SK-N-MC (cell line): Measurements from ENCODE around the gene HERC2.
"Not testable (repeated sequence)": the region's sequence is repeated elsewhere in the genome, so short reads cannot be mapped to it uniquely, and the experiment has no call there.

Experiments
- DNase-seq: peaks from one replicate; pipeline ENCODE4 v3.0.0-alpha.2; 2011; ENCODE audit warnings: low read depth, low spot score
- H3K27ac ChIP-seq: fragments of 200-600 bp; sonication (generic); 2 replicates; pipeline ENCODE4 v1.5.1; 2016; ENCODE audit warnings: mixed run types
- H3K36me3 ChIP-seq: fragments of 200-600 bp; sonication (generic); 2 replicates; pipeline ENCODE4 v1.6.1; 2017; ENCODE audit warnings: antibody characterized with exemption, low read length, mixed read lengths; ENCODE audit not compliant: insufficient read depth
- H3K4me3 ChIP-seq: fragments of 200-600 bp; sonication (generic); 2 replicates; pipeline ENCODE4 v1.5.1; 2016
- H3K9ac ChIP-seq: fragments of 200-600 bp; sonication (generic); 2 replicates; pipeline ENCODE4 v1.8.0; 2017; ENCODE audit warnings: mixed run types, mixed read lengths; ENCODE audit not compliant: insufficient read length
- H3K9me3 ChIP-seq: fragments of 200-600 bp; sonication (generic); 2 replicates; pipeline ENCODE4 v1.6.1; 2017; ENCODE audit warnings: low read depth, mild to moderate bottlenecking, antibody characterized with exemption, low read length, moderate library complexity, mixed read lengths
- EZH2 ChIP-seq: fragments of 200-600 bp; sonication (generic); IDR thresholded peaks from one replicate; pipeline ENCODE4 v1.6.1; 2017; ENCODE audit warnings: antibody characterized with exemption
- FOXP2 ChIP-seq: optimal IDR thresholded peaks from 2 replicates; pipeline ENCODE3; 2011; ENCODE audit warnings: mild to moderate bottlenecking, moderate library complexity; ENCODE audit not compliant: insufficient read depth; ENCODE audit errors: extremely low read length, control extremely low read depth
- POLR2AphosphoS5 ChIP-seq: IDR thresholded peaks from 2 replicates; pipeline ENCODE4 v1.6.1; 2012; ENCODE audit warnings: mild to moderate bottlenecking, low read depth, low read length, borderline replicate concordance

The HERC2 gene

GRCh38 chr15:28260317-28260716 is 61.7 kb downstream of the HERC2 start:
- no peak for TF ChIP-seq POLR2AphosphoS5
- TF ChIP-seq FOXP2, result no peak
- no peak for TF ChIP-seq EZH2
- H3K36me3 ChIP-seq, result peaks cover 30% of the 10 kb centered on the region
- no peak overlapping the region for H3K4me3 ChIP-seq
- no peak for DNase-seq
- no peak overlapping the region for H3K9ac ChIP-seq
- H3K9me3 ChIP-seq, result no peaks in the 10 kb centered on the region
- H3K27ac ChIP-seq, result no peak overlapping the region

- H3K27ac ChIP-seq, result no peak overlapping the region
- H3K36me3 ChIP-seq, result peaks cover 48% of the 10 kb centered on the region
- no peak overlapping the region for H3K9ac ChIP-seq
- no peak for DNase-seq
- no peaks in the 10 kb centered on the region for H3K9me3 ChIP-seq
- TF ChIP-seq EZH2, result no peak
- TF ChIP-seq POLR2AphosphoS5, result no peak
- TF ChIP-seq FOXP2, result no peak
- H3K4me3 ChIP-seq, result no peak overlapping the region
Observed at GRCh38 chr15:28255965-28256364, 66.0 kb downstream of the HERC2 start.

GRCh38 chr15:28252831-28253230 is 69.1 kb downstream of the HERC2 start:
- DNase-seq, result no peak
- no peak overlapping the region for H3K27ac ChIP-seq
- TF ChIP-seq POLR2AphosphoS5 (no peak), FOXP2 (no peak), EZH2 (no peak)
- peaks cover 60% of the 10 kb centered on the region for H3K36me3 ChIP-seq
- H3K9ac ChIP-seq, result no peak overlapping the region
- H3K9me3 ChIP-seq, result no peaks in the 10 kb centered on the region
- no peak overlapping the region for H3K4me3 ChIP-seq

- no peak overlapping the region for H3K27ac ChIP-seq
- no peak for DNase-seq
- no peak for TF ChIP-seq EZH2
- no peak for TF ChIP-seq POLR2AphosphoS5
- TF ChIP-seq FOXP2, result no peak
- H3K4me3 ChIP-seq, result no peak overlapping the region
- peaks cover 73% of the 10 kb centered on the region for H3K36me3 ChIP-seq
- H3K9ac ChIP-seq, result no peak overlapping the region
- H3K9me3 ChIP-seq, result no peaks in the 10 kb centered on the region
Observed at GRCh38 chr15:28246605-28247004, 75.4 kb downstream of the HERC2 start.

- DNase-seq, result no peak
- peaks cover 70% of the 10 kb centered on the region for H3K36me3 ChIP-seq
- H3K9ac ChIP-seq, result no peak overlapping the region
- TF ChIP-seq FOXP2 (no peak), EZH2 (no peak), POLR2AphosphoS5 (no peak)
- H3K4me3 ChIP-seq, result no peak overlapping the region
- no peaks in the 10 kb centered on the region for H3K9me3 ChIP-seq
- H3K27ac ChIP-seq, result no peak overlapping the region
Observed at GRCh38 chr15:28243901-28244300, 78.1 kb downstream of the HERC2 start.

GRCh38 chr15:28243399-28243798 is 78.6 kb downstream of the HERC2 start:
- no peak for TF ChIP-seq FOXP2
- no peak for TF ChIP-seq POLR2AphosphoS5
- TF ChIP-seq EZH2, result no peak
- Histone ChIP-seq H3K9ac (no peak overlapping the region), H3K9me3 (no peaks in the 10 kb centered on the region), H3K27ac (no peak overlapping the region), H3K36me3 (peaks cover 65% of the 10 kb centered on the region), H3K4me3 (no peak overlapping the region)
- no peak for DNase-seq

GRCh38 chr15:28238296-28238695 is 83.7 kb downstream of the HERC2 start:
- H3K9ac ChIP-seq, H3K4me3 ChIP-seq, H3K9me3 ChIP-seq, DNase-seq, H3K27ac ChIP-seq: not testable (repeated sequence)
- peaks cover 28% of the 10 kb centered on the region for H3K36me3 ChIP-seq

- not testable (repeated sequence) for DNase-seq, H3K4me3 ChIP-seq, H3K27ac ChIP-seq, H3K9ac ChIP-seq, H3K9me3 ChIP-seq
- peaks cover 20% of the 10 kb centered on the region; the same call in 1 of the 2 replicates for H3K36me3 ChIP-seq
Observed at GRCh38 chr15:28231743-28232142, 90.2 kb downstream of the HERC2 start.

GRCh38 chr15:28231336-28231735 is 90.6 kb downstream of the HERC2 start:
- peaks cover 22% of the 10 kb centered on the region; the same call in 1 of the 2 replicates for H3K36me3 ChIP-seq
- H3K9ac ChIP-seq, H3K4me3 ChIP-seq, H3K27ac ChIP-seq, H3K9me3 ChIP-seq, DNase-seq: not testable (repeated sequence)

GRCh38 chr15:28228990-28229640 is 92.9 kb downstream of the HERC2 start:
- not testable (repeated sequence) for H3K9ac ChIP-seq, H3K27ac ChIP-seq, H3K4me3 ChIP-seq, H3K9me3 ChIP-seq, DNase-seq
- H3K36me3 ChIP-seq, result peaks cover 17% of the 10 kb centered on the region; the same call in 1 of the 2 replicates
